ENCODE data around the gene SFXN3.

Gene SFXN3

GRCh38 chr10:101000127-101000914, 30.7 kb upstream of the SFXN3 start:
- no peak for DNase-seq

- DNase-seq = no peak
Observed at GRCh38 chr10:101000915-101001658, 29.9 kb upstream of the SFXN3 start.

- DNase-seq = no peak
Observed at GRCh38 chr10:101001659-101002035, 29.4 kb upstream of the SFXN3 start.

GRCh38 chr10:101002456-101002855, 28.6 kb upstream of the SFXN3 start:
- no peak for DNase-seq

- DNase-seq = no peak
Observed at GRCh38 chr10:101003639-101004206, 27.3 kb upstream of the SFXN3 start.

GRCh38 chr10:101005361-101005760, 25.7 kb upstream of the SFXN3 start:
- DNase-seq = no peak

GRCh38 chr10:101005869-101006567, 25.0 kb upstream of the SFXN3 start:
- DNase-seq = no peak

- no peak for DNase-seq
Observed at GRCh38 chr10:101006593-101007098, 24.4 kb upstream of the SFXN3 start.

GRCh38 chr10:101007099-101007711, 23.8 kb upstream of the SFXN3 start:
- DNase-seq = no peak

- DNase-seq = no peak
Observed at GRCh38 chr10:101007915-101008822, 22.9 kb upstream of the SFXN3 start.

GRCh38 chr10:101008823-101009423, 22.1 kb upstream of the SFXN3 start:
- DNase-seq = no peak

- no peak for DNase-seq
Observed at GRCh38 chr10:101010329-101010728, 20.7 kb upstream of the SFXN3 start.

- no peak for DNase-seq
Observed at GRCh38 chr10:101011517-101012423, 19.3 kb upstream of the SFXN3 start.

GRCh38 chr10:101012525-101013364, 18.3 kb upstream of the SFXN3 start:
- peak; percentile 80 for DNase-seq

- DNase-seq = no peak
Observed at GRCh38 chr10:101013365-101013825, 17.6 kb upstream of the SFXN3 start.

GRCh38 chr10:101014230-101014884, 16.7 kb upstream of the SFXN3 start:
- DNase-seq = peak; percentile 60

- no peak for DNase-seq
Observed at GRCh38 chr10:101014966-101015581, 16.0 kb upstream of the SFXN3 start.

GRCh38 chr10:101015582-101015973, 15.5 kb upstream of the SFXN3 start:
- no peak for DNase-seq

Data from NCI-H1436 (cell line).